NCI-H1092 (cell line): ENCODE results near the gene FARS2.

Experiments used
- DNase-seq: peaks from one replicate; lab custom pipeline; 2025; lab: John Stamatoyannopoulos, UW

Gene FARS2

DNA sequence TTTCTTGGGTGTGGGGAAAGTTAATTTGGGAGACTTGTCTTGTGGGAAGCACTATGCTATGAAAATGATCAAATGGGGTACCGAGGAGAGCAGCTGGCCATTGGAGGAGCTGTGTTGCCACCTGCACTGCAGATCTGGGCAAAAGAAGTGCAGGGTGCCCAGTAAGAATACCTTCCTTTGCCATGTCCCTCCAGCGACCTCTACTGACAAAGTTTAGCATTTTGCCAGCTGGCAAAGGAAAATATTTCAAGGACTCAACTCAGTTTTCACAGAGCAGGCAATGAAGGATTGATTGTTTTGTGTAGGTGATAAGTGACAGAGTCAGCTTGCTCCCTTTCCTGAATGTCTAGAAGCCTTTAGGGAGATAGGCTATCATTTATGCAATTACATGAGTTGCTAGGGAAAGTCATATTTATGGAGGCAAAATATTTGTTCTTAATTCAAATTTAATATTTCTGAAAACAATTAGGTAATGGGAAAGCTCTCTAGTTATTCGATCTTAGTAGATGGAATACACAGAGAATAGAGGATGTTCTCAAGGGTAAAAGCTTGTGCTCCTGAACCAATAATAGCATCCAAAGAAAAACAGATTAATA, 118.4 kb downstream of the FARS2 start:
- no peak for DNase-seq

DNA sequence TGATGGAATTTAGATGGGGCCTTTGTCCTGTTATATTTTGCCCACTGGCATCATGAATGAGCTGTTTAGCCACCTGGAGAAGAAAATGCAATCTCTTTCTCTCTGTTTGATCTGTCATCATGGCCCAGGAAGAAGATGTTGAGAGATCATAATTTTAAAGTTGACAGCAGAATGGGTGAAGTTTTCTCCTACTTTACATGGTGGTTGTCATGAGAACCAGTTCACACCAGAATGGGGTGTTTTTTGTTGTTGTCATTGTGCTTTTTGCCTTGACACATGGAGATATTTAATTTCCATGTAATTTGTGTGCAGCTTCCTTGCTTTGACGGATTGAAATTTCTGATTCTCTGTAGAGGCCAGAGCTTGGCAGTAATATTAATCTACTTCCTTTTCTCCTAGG, 122.5 kb downstream of the FARS2 start:
- no peak for DNase-seq

DNA sequence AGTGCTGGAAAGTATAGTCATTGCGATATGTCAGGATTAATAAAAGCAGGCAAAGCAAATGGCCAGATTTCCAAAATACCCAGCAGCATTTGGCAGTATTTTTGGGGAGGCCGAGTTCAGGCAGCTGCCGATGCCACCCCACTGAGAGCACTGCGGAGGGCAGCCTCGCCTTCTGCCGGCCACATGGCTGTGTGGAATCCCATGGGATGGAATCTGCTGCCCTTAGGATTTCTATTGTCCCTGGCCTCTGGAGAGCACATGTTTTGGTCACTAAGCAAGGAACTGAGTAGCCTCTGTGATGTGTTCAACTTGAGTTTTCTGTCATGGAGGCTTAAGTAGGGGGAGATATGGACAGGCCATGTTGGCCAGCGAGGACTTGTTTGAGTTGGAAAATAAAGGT, 123.0 kb downstream of the FARS2 start:
- no peak for DNase-seq

DNA sequence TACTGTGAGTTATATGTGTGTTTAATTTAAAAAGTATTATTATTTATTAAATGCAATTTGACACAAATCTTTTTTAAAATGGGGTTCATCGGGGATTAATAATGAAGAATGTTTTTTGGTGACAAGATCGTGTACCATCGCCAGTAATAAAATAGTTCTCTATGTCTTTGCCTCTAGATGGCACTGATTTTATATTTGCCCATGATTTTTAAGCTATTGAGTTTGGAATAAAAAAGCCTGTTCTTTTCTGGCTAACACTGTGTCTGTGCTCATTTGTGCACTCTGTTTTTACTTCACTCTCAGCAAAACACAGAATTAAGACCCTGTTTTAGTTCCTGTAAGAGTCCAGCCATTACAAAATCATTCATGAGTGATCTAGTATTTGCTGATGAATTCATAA, 127.0 kb downstream of the FARS2 start:
- DNase-seq: no peak

DNA sequence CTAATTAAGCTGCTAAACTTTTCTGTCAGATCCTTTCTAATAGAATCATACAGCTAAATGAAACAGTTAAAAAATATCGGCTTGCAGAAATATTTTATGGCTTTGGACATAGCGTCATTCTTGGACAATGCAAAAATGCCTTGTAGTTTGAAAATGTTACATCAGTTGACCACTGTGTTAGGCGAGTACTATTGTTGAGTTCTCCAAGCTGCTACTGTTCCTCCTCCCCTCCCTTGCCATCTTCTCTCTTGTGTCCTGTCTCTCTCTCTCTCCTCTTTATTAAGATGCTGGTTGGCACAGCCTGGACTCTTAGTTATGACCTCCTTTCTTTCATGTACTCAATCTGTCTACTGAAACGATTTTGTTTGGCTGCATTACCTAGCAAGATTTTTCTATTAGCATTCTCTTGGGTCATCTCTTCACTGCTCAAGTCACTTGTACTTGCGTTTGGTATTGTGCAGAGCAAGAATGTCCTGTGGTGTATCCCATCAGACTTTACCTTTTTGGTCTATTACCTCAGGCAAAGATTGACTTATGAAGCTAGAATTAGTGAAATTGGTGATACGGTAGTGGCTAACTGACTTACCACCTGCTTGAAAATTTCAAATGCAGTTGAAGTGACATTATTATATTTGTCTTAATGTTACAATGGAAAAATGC, 127.9 kb downstream of the FARS2 start:
- no peak for DNase-seq

DNA sequence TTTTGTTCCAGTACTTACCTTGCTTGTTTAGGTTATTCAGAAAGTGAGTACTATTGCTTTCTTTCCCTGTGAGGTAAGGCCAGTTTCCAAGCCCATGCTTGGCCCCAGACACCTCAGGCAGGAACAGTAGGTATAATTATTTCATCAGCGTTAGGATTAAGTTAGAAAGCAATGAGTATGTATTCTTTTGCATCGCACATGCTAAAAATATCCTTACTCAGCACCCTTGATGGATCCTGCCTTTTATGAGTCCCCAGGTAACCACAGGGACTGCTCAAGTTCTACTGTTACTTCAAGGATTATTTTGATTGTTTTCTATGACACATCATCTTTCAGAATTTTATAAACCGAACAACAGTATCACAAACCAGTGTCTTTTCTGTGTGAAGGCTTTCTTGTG, 128.9 kb downstream of the FARS2 start:
- DNase-seq: no peak

DNA sequence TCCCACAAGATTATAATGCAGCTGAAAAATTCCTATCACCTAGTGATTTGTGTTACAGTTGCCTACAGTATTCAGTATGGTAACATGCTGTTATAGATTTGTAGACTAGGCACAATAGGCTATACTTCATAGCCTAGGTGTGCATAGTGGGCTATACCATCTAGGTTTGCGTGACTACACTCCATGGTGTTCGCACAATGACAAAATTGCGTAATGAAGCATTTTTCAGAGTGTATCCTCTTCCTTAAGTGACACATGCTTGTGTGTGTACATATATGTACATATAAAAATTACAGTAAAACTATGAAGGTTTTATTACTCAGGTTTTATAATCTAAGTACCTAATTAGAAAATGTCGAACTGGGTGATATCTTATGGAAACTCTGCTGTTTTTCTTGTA, 133.0 kb downstream of the FARS2 start:
- no peak for DNase-seq

DNA sequence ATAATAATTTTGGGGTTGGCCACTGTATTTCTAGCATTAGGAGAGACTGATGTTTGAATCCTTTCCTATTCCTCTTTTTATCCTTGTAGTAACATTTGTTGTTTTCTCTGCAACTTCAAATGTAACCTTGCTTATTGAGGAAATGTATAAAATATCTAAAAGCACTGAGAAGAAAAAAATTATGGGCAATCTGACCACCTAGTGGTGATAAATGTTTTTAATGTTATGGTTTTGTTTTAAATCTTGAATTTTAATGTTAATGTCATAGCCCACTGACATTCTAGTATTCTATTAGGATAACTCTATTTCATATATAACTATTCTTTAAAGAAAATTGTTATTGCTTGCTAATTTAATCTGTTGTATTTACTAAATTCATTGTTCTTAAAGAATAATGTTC, 134.4 kb downstream of the FARS2 start:
- no peak for DNase-seq

DNA sequence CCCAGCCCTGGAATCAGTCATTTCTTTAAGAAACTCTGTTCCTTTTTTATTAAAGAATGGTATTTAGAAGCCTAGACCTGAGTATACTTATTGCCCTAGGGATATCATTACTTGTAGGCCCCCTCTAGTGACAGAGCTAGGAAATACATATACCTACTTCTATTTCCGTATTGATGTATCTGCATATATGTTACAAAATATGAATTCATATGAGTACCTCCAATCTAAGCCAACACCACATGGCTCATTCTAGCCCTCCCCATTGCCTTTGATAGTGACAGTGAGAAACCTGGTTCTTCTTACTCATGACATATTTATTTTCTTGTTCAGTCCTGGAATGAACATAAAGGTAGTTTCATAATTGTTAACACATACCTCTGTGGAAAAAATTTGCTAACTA, 137.2 kb downstream of the FARS2 start:
- DNase-seq: no peak

DNA sequence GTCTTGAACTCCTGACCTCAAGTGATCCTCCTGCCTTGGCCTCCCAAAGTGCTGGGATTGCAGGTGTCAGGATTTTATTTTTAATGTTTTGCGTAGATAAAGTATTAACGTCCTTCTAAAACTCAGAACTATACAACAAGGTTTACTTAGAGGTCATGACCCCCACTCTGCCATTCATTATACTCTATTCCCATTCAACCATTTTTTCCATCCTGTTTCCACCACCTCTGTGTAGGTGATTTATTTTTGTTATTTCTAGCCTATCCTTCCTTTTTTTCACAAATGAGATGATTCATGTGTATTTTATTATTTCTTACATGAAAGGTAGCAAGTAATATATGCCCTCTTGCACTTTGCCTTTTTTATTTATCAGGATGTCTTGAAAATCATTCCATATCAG, 138.1 kb downstream of the FARS2 start:
- DNase-seq: no peak

DNA sequence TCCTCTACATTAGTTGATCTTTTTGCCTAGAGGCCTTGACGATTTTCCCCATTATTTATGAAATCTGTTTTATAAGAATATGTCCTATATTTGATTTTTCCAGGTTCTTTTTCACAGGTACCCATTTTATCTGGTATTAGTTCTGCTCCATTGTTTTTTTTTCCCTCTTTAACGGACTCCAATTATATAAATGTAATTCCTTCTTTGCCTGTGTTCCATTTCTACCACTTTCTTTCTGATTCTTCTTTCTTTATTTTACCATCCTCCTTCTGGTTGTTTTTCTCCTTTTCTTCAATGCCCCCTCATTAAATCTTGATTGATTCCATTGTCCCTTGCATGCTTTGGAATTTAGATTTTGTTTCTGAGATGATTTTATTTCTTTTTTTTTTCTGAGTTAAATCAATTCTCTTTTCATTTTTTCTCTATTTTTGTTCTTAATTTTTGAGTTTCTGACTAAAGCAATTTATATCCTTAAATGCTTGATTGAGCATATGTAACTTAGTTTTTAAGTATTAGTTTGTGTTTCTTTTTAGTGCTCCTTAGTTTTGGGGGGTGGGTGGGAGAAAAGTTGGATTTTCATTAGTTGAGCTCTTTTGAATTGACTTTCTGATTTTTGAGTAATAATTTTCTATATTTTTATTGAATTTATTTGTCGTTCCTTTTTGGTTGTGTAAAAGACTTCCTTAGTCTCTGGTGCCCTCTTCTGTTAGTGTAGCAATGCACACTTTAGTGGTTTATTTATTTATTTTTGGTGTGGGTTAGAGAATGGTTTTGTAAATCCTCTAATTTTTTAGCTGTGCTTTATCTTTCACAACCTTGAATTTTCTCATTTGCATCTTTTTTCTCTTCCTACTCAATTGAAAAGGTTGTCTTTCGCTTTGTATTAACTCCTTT, 140.8 kb downstream of the FARS2 start:
- DNase-seq: no peak

DNA sequence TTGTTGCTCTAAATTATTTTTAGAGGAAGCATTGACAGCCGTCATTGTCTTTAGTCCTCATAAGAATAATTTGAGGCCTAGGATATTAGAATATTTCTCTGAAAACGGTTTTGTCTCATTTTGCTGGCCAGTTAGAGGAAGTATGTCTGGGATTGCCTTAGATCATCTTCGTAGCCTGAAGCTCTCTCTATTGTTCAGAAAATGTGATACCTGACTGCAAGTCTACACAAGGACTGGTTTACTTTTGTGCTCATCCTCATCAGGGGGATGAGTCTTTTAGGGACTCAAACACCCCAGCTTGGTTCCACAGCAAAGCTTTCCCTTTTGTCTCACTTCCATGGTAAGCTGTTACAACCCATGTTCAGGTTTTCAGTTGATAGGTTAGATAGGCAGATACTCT, 141.8 kb downstream of the FARS2 start:
- no peak for DNase-seq

DNA sequence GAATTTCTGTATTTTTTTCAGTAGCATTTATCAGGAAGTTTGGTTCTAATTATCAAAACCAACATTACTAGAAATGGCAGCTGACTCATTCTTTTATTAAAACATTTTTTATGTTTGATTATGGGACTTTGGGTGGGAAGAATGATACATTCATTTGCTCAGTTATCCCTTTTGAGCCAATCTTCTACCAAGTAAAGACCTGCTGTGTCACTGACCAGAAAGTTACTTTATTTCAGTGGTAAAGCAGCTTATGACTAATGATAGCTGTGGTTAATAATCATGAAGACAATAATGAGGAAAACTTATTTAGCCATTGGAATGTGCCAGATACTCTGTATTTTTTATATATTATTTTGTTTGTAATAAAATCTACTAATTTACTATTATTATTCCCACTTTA, 142.3 kb downstream of the FARS2 start:
- DNase-seq: no peak

DNA sequence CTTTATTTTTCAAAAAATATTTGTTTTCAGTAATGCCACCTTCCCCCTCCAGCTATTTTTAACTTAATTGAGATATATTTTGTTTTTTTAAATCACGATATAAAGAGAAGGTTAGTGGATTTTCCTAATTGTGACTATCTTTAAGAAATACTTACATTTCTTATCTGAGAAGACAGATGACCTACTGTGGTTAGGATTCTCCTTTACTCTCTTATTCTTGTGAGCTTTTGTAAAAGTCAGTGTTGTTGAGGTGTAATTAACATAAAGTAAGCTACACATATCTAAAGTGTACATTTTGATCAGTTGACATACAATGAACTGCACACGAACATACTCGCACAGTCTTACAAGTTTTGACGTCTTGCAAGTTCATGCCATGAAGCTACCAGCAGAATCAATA, 144.7 kb downstream of the FARS2 start:
- DNase-seq: no peak

DNA sequence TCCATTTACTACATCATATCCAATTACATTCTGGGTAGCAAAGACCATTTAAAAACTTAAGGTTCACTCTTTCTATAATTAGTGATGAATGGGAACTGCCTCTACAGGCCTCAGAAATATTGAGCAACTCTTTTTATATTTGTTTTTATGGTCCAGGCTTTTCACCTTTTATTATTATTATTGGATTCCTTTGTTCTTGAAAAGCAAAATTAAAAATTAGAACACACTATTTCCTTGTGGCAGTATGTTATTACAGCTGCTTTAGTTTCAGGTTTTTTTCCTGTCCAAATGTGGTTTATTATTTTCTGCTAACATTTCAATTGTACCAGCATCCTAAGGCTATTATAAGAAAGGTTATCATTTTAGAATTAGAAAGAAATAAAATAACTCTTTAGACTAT, 150.1 kb downstream of the FARS2 start:
- DNase-seq: no peak

DNA sequence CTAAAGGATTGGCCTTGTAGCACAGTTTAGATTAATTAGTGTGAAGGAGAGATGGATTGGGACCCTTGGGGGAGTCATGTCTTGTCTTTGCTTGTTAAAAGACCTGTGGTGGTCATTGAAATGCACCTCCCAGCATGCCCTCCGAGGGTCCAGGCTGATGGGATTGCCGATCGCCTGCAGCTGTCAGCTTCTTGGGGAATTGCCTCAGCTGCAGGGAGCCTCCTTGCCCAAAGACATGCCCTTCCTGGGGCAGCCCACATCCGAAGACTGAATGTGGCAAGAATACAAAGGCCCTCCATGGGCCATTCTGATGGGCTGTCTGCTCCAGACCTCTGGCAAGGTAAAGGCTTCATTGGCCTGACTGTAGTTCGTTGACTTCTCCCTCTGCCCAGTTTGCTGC, 150.7 kb downstream of the FARS2 start:
- DNase-seq: no peak

DNA sequence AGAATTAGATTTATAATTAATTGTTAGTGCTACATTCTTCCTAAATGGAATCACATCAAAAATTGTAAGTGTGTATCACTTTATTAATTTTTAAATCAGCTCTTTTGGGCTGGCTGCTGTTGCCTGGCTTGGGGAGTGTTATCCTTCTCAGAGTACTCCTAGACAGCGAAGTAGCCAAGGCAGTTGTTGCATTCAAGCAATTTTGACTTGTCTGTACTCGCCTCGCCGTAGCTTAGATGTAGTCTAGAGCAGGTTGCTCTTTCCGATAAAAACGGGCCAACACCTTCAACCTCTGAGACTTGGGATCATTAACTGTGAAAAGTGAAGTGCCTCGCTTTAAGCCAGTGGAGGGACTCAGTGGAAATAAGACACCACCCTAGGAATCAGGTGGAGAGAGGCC, 151.3 kb downstream of the FARS2 start:
- no peak for DNase-seq

DNA sequence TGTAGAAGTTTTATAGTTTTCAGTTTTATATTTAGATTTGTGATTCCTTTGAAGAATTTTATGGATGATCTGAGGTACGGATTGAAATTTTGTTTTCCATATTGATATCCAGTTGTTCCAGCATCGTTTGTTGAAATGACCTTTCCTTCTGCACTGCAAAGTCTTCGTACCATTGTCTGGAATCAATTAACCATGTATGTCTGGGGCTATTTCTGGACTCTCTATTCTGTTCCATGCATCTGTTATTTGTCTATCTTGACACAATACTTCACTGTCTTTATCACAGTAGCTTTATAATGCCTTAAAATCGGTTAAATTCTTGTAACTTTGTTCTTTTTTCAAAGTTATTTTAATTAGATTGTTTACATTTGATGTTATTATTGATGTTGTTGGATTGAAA, 154.9 kb downstream of the FARS2 start:
- no peak for DNase-seq

DNA sequence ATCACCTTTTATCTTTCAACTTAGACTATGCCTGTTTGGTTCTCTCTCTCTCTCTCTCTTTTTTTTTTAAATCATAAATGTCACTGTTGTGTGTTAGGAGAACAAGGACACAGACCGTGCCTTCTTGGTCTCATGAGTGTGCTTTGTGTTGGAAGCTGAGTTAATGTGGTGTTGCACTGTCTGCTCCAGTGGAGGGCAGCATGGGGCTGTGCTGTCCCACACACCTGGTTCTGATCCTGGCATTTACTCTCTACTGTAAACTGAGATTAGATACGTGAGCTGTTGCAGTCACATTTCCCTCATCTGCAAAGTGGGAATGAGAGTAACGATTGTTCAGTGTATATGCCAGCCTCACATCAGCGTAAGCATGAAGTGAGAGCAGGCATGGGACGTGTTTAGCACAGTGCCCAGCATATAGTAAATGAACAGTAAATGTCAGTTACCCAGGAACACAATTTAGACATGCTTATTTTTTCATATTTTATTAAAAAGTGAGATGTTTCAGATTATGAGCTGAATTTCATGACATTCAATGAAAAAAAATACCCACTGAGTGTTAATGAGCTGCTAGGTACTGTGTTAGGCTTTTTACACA, 161.1 kb downstream of the FARS2 start:
- no peak for DNase-seq

DNA sequence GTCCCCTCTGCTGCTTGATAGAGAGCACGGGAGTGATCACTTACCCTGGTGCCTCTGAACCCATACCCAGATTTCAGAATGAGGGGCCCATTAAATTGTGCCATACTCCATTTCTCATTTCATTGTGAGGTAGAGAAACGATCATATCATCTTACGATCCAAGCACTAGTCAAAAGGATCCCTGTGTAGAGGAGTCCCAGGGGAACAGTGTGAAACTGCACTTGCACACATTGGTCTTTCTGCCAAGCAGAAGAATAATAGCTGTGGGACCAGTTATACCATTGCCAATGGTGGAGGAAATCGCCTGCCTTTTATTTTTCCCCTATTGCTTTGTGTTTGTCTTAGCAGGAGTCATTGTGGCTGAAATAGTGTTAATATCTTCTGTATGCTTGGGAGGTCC, 161.9 kb downstream of the FARS2 start:
- no peak for DNase-seq

DNA sequence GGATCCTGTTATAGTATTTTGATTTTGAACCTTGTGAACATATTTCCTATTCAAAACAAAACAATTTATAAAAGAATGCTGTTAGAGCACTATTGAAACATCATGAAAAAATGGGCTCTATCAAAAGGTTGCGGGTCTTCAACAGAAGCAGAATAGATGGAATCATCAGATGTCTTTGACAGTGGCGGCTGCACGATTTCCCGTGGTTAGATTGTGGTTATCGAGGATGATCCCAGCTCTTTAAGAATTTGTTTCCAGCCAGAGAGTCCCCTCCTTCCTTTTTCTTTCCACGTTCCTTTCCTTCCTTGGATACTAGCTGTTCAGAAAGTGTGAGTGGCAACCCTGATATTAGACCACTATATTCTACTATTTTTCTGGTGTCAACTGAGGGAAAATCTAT, 163.4 kb downstream of the FARS2 start:
- no peak for DNase-seq

DNA sequence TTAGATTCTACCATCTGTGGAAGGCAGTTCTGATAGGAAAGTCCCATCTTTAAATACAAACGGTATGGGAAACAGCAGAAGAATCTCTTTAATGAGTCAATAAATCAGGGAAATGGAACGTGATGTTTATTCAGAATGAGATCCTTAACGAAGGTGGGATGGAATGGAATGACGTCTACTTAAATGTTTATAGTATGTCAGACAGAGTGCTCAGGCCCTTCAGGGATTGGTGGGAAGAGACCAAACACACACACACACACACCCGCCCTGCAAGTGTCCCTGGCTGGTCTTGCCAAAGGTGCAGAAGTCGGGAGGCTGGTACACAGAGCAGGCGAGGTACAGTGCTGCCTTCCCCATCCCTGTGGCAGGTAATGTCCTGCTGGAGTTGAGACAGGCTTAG, 164.0 kb downstream of the FARS2 start:
- no peak for DNase-seq

DNA sequence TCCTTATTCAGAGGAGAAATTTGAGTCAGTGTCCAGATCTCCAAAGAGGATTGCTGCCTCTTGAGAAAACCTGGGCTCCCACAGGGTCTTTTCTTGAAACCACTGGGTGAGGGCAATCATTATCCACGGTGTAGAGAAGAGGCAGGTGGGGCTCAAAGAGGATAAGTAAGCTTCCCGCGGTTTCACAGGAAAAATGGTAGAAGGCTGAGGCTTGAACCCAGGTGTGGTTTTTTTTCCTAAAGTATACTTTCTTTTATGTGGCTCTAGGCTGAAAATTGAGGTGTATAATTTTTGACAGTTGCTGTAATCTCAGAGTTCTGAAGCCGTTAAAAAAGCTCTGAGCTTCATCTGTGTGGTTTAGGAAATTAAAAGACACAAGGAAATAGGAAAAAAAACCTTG, 164.5 kb downstream of the FARS2 start:
- DNase-seq: no peak
